ENCODE measurements around the gene GRWD1.

GRCh38 chr19:48475369-48476068, 29.7 kb downstream of the GRWD1 start:
- TF ChIP-seq CTCF (IDR thresholded peaks at IDR 0.05 in 8 of 11, conservative IDR thresholded peaks at IDR 0.05 in 3 of 11) (no peak), POLR2AphosphoS5 (IDR thresholded peaks at IDR 0.05) (peak in 1 of 3 donors; percentile 16)
